Neuronal stem cell (in vitro differentiated cells): ENCODE results near the gene MAML2.

ENCODE experiments used
- DNase-seq: peaks from one replicate; pipeline ENCODE4 v3.0.0-alpha.2; 2013; ENCODE audit warnings: low spot score
- H2AFZ ChIP-seq: one replicate; pipeline ENCODE4 v1.6.1; 2013; ENCODE audit warnings: mild to moderate bottlenecking, low read length, inconsistent platforms
- H2AK5ac ChIP-seq: 2 replicates; pipeline ENCODE4 v1.6.1; 2013; ENCODE audit warnings: low read depth, mild to moderate bottlenecking, inconsistent platforms, low read length, moderate library complexity, mixed read lengths
- H2BK120ac ChIP-seq: 2 replicates; pipeline ENCODE4 v1.6.1; 2013; ENCODE audit warnings: low read depth, mild to moderate bottlenecking, inconsistent platforms, low read length, moderate library complexity, mixed read lengths
- H2BK12ac ChIP-seq: one replicate; pipeline ENCODE4 v1.6.1; 2013; ENCODE audit warnings: low read length, inconsistent platforms
- H2BK15ac ChIP-seq: 2 replicates; pipeline ENCODE4 v1.6.1; 2013; ENCODE audit warnings: mild to moderate bottlenecking, low read length, inconsistent platforms, mixed read lengths
- H2BK5ac ChIP-seq: one replicate; pipeline ENCODE4 v1.6.1; 2013; ENCODE audit warnings: inconsistent platforms, mild to moderate bottlenecking, low read length, moderate library complexity
- H3K14ac ChIP-seq: one replicate; pipeline ENCODE4 v1.6.1; 2013; ENCODE audit warnings: low read length, inconsistent platforms
- H3K18ac ChIP-seq: 2 replicates; pipeline ENCODE4 v1.6.1; 2013; ENCODE audit warnings: low read length, inconsistent platforms
- H3K23ac ChIP-seq: 2 replicates; pipeline ENCODE4 v1.6.1; 2013; ENCODE audit warnings: low read depth, mild to moderate bottlenecking, mixed read lengths, low read length, inconsistent platforms; ENCODE audit not compliant: poor library complexity
- H3K27ac ChIP-seq: replicated peaks from 3 replicates; pipeline ENCODE4 v1.5.1; 2013; ENCODE audit warnings: low read length, inconsistent platforms
- H3K27me3 ChIP-seq, 3 experiments: 2 replicates each; pipeline ENCODE4 v1.6.1; 2013; ENCODE audit warnings: low read length in 3 of 3, mild to moderate bottlenecking in 2 of 3, inconsistent platforms in 1 of 3, low read depth in 1 of 3, mixed read lengths in 1 of 3, moderate library complexity in 1 of 3; ENCODE audit not compliant: control insufficient read depth in 3 of 3, insufficient read depth in 3 of 3
- H3K36me3 ChIP-seq, 2 donors: replicated peaks in 1 of 2; 2 replicates each; pipeline ENCODE4 v1.6.1; 2013; ENCODE audit warnings: low read length in 2 of 2; ENCODE audit not compliant: control insufficient read depth in 2 of 2, insufficient read depth in 2 of 2
- H3K4ac ChIP-seq: 2 replicates; pipeline ENCODE4 v1.6.1; 2013; ENCODE audit warnings: inconsistent platforms, mild to moderate bottlenecking, low read length, moderate library complexity
- H3K4me1 ChIP-seq, 2 donors: 1 replicate in 1 of 2; 2 replicates in 1 of 2; pipeline ENCODE4 v1.6.1; 2013; ENCODE audit warnings: low read length in 2 of 2, low read depth in 1 of 2; ENCODE audit not compliant: control insufficient read depth in 2 of 2, insufficient read depth in 1 of 2
- H3K4me2 ChIP-seq: one replicate; pipeline ENCODE4 v1.6.1; 2013; ENCODE audit warnings: mild to moderate bottlenecking, low read length, inconsistent platforms; ENCODE audit not compliant: insufficient read depth, poor library complexity, severe bottlenecking
- H3K4me3 ChIP-seq, 2 donors: 2 replicates each; pipeline ENCODE4 v1.5.1; 2013; ENCODE audit warnings: low read length in 2 of 2, mild to moderate bottlenecking in 2 of 2, inconsistent platforms in 1 of 2, moderate library complexity in 1 of 2
- H3K79me1 ChIP-seq: one replicate; pipeline ENCODE4 v1.6.1; 2013; ENCODE audit warnings: low read depth, mild to moderate bottlenecking, inconsistent platforms, low read length, moderate library complexity
- H3K9ac ChIP-seq: one replicate; pipeline ENCODE4 v1.6.1; 2013; ENCODE audit warnings: mild to moderate bottlenecking, low read depth, low read length, inconsistent platforms; ENCODE audit not compliant: poor library complexity
- H3K9me3 ChIP-seq, 2 donors: replicated peaks in 1 of 2; 2 replicates each; pipeline versions ENCODE3 to v1.6.1; 2013; ENCODE audit warnings: low read length in 2 of 2, mild to moderate bottlenecking in 2 of 2, inconsistent platforms in 1 of 2, low read depth in 1 of 2, mixed read lengths in 1 of 2, moderate library complexity in 1 of 2; ENCODE audit not compliant: control insufficient read depth in 2 of 2, insufficient read depth in 1 of 2
- H4K8ac ChIP-seq: one replicate; pipeline ENCODE4 v1.6.1; 2013; ENCODE audit warnings: low read depth, mild to moderate bottlenecking, inconsistent platforms, low read length, moderate library complexity
- H4K91ac ChIP-seq: one replicate; pipeline ENCODE4 v1.6.1; 2013; ENCODE audit warnings: low read length, low read depth, mild to moderate bottlenecking, inconsistent platforms; ENCODE audit not compliant: poor library complexity
- WGBS, 2 donors: extraction: QIAGEN DNeasy Blood & Tissue Kit; methylation state at CpG; one replicate each; pipeline ENCODE4 v1.1.7; 2013; ENCODE audit warnings: missing lambda C conversion rate in 2 of 2, mixed read lengths in 1 of 2; ENCODE audit not compliant: insufficient read length in 2 of 2, insufficient replicate concordance in 1 of 2; ENCODE audit errors: extremely low coverage in 2 of 2; 5-methylcytosine and 5-hydroxymethylcytosine counted together

The MAML2 gene

DNA sequence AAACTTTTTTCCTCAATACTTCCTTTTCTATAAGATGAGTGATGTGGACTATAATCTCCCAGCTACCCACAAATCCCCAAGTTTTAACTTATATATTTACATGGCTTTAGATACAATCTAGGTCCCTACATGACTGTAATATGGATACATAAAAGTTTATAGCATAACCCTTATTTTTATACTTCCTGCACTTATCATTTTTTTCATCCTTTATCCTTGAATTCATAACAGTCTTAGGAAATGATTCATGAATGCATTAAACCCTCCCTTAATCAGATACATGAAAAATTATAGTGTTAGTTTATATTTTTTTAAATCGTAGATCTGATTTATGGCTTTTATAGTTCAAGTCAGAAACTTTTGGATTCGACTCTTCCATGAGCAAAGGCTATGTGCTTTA is 195.8 kb downstream of the MAML2 start:
- Histone ChIP-seq H2BK5ac (no peak overlapping the region), H3K23ac (no peak overlapping the region), H3K27me3 (no peaks in the 10 kb centered on the region), H3K18ac (no peak overlapping the region), H2AFZ (no peak overlapping the region), H3K4ac (no peak overlapping the region), H2BK12ac (no peak overlapping the region), H3K4me3 (no peak overlapping the region), H2BK120ac (no peak overlapping the region), H3K79me1 (no peaks in the 10 kb centered on the region), H4K91ac (no peak overlapping the region), H3K27ac (no peak overlapping the region), H2AK5ac (no peak overlapping the region), H3K4me1 (peaks cover 16 to 38% of the 10 kb centered on the region in 2 donors), H4K8ac (no peak overlapping the region), H3K4me2 (no peak overlapping the region), H3K9me3 (no peaks in the 10 kb centered on the region), H3K14ac (no peak overlapping the region), H3K9ac (no peak overlapping the region), H2BK15ac (no peak overlapping the region), H3K36me3 (no peaks in the 10 kb centered on the region)
- no peak for DNase-seq
- WGBS, 2 donors: no CpG with 5 or more reads among the region's 2 CpGs

DNA sequence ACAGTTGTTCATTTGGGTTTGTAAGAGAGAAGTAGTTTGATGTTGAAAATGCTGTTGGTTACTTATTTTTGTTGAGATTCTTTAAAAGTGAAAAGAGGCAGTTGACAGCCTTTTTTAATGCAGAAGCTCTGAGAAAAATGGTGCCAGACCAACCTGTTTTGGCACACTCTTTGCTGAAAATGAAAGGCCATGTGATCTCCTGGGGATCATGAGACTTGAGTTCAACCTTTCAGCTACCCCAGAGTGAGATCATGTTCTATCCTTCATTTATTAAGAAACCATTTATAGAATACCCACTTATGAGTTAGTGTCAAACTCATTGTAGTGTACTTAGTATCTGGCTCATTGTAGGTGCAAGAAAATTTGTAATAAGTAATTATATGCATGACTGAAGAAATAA is 196.2 kb downstream of the MAML2 start:
- H2AK5ac ChIP-seq: no peak overlapping the region
- no peak overlapping the region for H3K23ac ChIP-seq
- H3K4me1 ChIP-seq: peaks cover 16 to 41% of the 10 kb centered on the region in 2 donors
- H3K4me3 ChIP-seq: no peak overlapping the region
- no peak overlapping the region for H4K8ac ChIP-seq
- H2AFZ ChIP-seq: no peak overlapping the region
- no peaks in the 10 kb centered on the region for H3K36me3 ChIP-seq
- no peak for DNase-seq
- no peak overlapping the region for H3K14ac ChIP-seq
- H2BK15ac ChIP-seq: no peak overlapping the region
- H3K79me1 ChIP-seq: no peaks in the 10 kb centered on the region
- no peaks in the 10 kb centered on the region for H3K27me3 ChIP-seq
- H3K9me3 ChIP-seq: no peaks in the 10 kb centered on the region
- no peak overlapping the region for H2BK120ac ChIP-seq
- no peak overlapping the region for H3K4me2 ChIP-seq
- H3K18ac ChIP-seq: no peak overlapping the region
- no peak overlapping the region for H3K27ac ChIP-seq
- H3K4ac ChIP-seq: no peak overlapping the region
- H2BK5ac ChIP-seq: no peak overlapping the region
- no peak overlapping the region for H2BK12ac ChIP-seq
- H4K91ac ChIP-seq: no peak overlapping the region
- H3K9ac ChIP-seq: no peak overlapping the region

DNA sequence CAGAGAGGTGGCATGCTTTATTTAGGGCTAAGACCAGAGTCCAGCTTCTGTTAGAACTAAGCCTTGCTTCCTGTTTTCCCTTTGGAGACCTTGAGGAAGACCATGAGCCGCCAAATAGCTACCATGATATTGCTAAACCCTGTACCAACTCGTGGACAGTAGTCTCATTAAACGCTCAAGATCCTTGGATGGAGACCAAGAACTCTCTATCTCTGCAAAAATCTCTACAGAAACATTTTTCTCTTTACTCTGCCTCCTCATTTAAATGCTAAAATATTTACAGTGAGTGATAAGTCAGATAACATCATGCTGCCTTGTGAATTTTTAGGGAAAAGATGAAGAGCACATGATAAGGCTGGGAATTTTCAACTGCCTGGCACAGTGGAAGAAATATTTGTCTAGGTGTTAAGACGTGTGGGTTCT is 197.8 kb downstream of the MAML2 start:
- Histone ChIP-seq H3K4me3 (no peak overlapping the region), H3K27me3 (no peaks in the 10 kb centered on the region), H4K91ac (no peak overlapping the region), H3K23ac (no peak overlapping the region), H2AFZ (no peak overlapping the region), H2BK120ac (no peak overlapping the region), H3K4me2 (no peak overlapping the region), H3K79me1 (no peaks in the 10 kb centered on the region), H2AK5ac (no peak overlapping the region), H2BK12ac (no peak overlapping the region), H3K14ac (no peak overlapping the region), H3K9me3 (no peaks in the 10 kb centered on the region), H3K9ac (no peak overlapping the region), H3K27ac (no peak overlapping the region), H3K4me1 (peaks cover 18 to 42% of the 10 kb centered on the region in 2 donors), H3K36me3 (no peaks in the 10 kb centered on the region), H2BK15ac (no peak overlapping the region), H3K4ac (no peak overlapping the region), H2BK5ac (no peak overlapping the region), H4K8ac (no peak overlapping the region), H3K18ac (no peak overlapping the region)
- DNase-seq: no peak
- no CpG with 5 or more reads among the region's 4 CpGs for WGBS, 2 donors

DNA sequence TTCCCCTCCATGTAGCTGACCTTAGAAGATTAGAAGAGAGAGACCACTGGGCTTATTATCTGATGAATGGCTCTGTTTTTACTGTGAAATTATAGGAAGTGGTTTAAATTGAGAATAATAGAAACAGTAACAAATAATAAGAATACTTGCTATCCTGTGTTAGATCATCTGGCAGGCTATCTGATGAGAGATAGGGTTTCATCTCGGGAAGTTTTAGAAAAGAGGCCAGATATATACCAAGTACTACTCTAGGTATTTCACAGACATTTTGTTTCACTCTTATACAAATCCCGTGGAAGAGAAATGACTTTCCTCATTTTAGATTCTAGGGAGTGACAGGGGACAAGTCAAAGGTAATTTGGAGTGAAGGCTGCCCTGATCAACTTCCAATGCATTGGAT is 198.4 kb downstream of the MAML2 start:
- H3K14ac ChIP-seq: no peak overlapping the region
- no peak overlapping the region for H3K23ac ChIP-seq
- H3K4me2 ChIP-seq: no peak overlapping the region
- H3K9ac ChIP-seq: no peak overlapping the region
- H2BK15ac ChIP-seq: no peak overlapping the region
- no CpG with 5 or more reads among the region's 2 CpGs for WGBS, 2 donors
- H2BK12ac ChIP-seq: no peak overlapping the region
- no peak overlapping the region for H2AFZ ChIP-seq
- H2BK120ac ChIP-seq: no peak overlapping the region
- no peak for DNase-seq
- no peaks in the 10 kb centered on the region for H3K79me1 ChIP-seq
- H4K8ac ChIP-seq: no peak overlapping the region
- no peak overlapping the region for H2BK5ac ChIP-seq
- H2AK5ac ChIP-seq: no peak overlapping the region
- H3K4me1 ChIP-seq: peaks cover 18 to 42% of the 10 kb centered on the region in 2 donors
- no peak overlapping the region for H4K91ac ChIP-seq
- H3K9me3 ChIP-seq: no peaks in the 10 kb centered on the region
- no peak overlapping the region for H3K4me3 ChIP-seq
- no peak overlapping the region for H3K27ac ChIP-seq
- H3K4ac ChIP-seq: no peak overlapping the region
- no peaks in the 10 kb centered on the region for H3K27me3 ChIP-seq
- H3K18ac ChIP-seq: no peak overlapping the region
- no peaks in the 10 kb centered on the region for H3K36me3 ChIP-seq
